GM12878 (cell line): Measurements from ENCODE around the gene TAPT1. TPM values are rescaled to one million over a fixed set of nuclear protein-coding genes. Genes with fewer than 3 reads are reported as not detected.

ENCODE experiments used
- ATAC-seq: fragments of 200-7000 bp; cut with Tn5 transposase; 3 replicates; pipeline ENCODE4 v1.9.1; 2020; ENCODE audit warnings: mild to moderate bottlenecking, moderate library complexity
- BruUV-seq: library from RNA; stranded (reverse); fragments of 400-500 nt; replicated peaks from 2 replicates; lab custom pipeline; 2021; lab: Mats Ljungman, UMichigan
- CTCF ChIA-PET: fragments of 300-600 bp; sonication (Branson Sonifier 250); formaldehyde crosslinking; extraction: SDS; loops from one replicate; lab custom pipeline; 2021; ENCODE audit warnings: inconsistent platforms; lab: Yijun Ruan, JAX
- POLR2A ChIA-PET: fragments of 350-600 bp; formaldehyde crosslinking; extraction: SDS; loops from one replicate; lab custom pipeline; 2021; ENCODE audit warnings: inconsistent platforms; lab: Charles Lee
- RAD21 ChIA-PET: fragments of 300-600 bp; sonication (Branson Sonifier 250); formaldehyde crosslinking; loops from one replicate; lab custom pipeline; 2023; ENCODE audit warnings: antibody characterized with exemption; ENCODE audit not compliant: unreplicated experiment; lab: Charles Lee
- SMC1A ChIA-PET: fragments of 300-600 bp; sonication (Branson Sonifier 250); formaldehyde crosslinking; loops from one replicate; lab custom pipeline; 2023; ENCODE audit not compliant: unreplicated experiment, uncharacterized antibody; lab: Charles Lee
- DNase-seq: peaks from one replicate; pipeline ENCODE4 v3.0.0-alpha.2; 2011; ENCODE audit warnings: low read depth, low spot score
- FAIRE-seq: peaks from 3 replicates; lab custom pipeline; 2011; peaks lifted over from hg19 to GRCh38; lab: Jason Lieb, UNC
- H2AFZ ChIP-seq: 2 replicates; pipeline ENCODE4 v1.6.0; 2011; ENCODE audit warnings: low read depth, low read length, control low read depth; ENCODE audit not compliant: control insufficient read depth
- H3K27ac ChIP-seq: 2 replicates; pipeline ENCODE4 v1.5.1; 2011; ENCODE audit warnings: control low read depth; ENCODE audit not compliant: control insufficient read depth, insufficient read depth
- H3K27me3 ChIP-seq, 2 experiments: replicated peaks in 1 of 2; 2 replicates each; pipeline versions ENCODE4 v1.6.0 to v1.6.1; 2011; ENCODE audit warnings: low read length in 1 of 2; ENCODE audit not compliant: control insufficient read depth in 2 of 2, insufficient read depth in 2 of 2
- H3K36me3 ChIP-seq, 2 experiments: 2 replicates each; pipeline ENCODE4 v1.5.1; 2011; ENCODE audit warnings: low read length in 1 of 2; ENCODE audit not compliant: control insufficient read depth in 2 of 2, insufficient read depth in 2 of 2
- H3K4me1 ChIP-seq: 2 replicates; pipeline ENCODE4 v1.6.1; 2011; ENCODE audit warnings: mild to moderate bottlenecking, low read length, moderate library complexity, mixed read lengths; ENCODE audit not compliant: control insufficient read depth, insufficient read depth
- H3K4me2 ChIP-seq: 2 replicates; pipeline ENCODE4 v1.6.0; 2011; ENCODE audit warnings: control low read depth; ENCODE audit not compliant: control insufficient read depth, insufficient read depth
- H3K4me3 ChIP-seq: fragments of 200-600 bp; sonication (generic); 2 replicates; pipeline ENCODE4 v1.5.1; 2016
- H3K79me2 ChIP-seq: 2 replicates; pipeline ENCODE4 v1.6.0; 2011; ENCODE audit warnings: low read length; ENCODE audit not compliant: control insufficient read depth, insufficient read depth
- H3K9ac ChIP-seq: 2 replicates; pipeline ENCODE4 v1.8.0; 2011; ENCODE audit warnings: low read length, control low read depth, mixed read lengths; ENCODE audit not compliant: control insufficient read depth, insufficient read depth
- H3K9me3 ChIP-seq: replicated peaks from 3 replicates; pipeline ENCODE4 v1.5.1; 2011; ENCODE audit warnings: mild to moderate bottlenecking, low read length; ENCODE audit not compliant: control insufficient read depth, insufficient read depth
- H4K20me1 ChIP-seq: 2 replicates; pipeline ENCODE4 v1.6.0; 2011; ENCODE audit not compliant: control insufficient read depth, insufficient read depth
- CBX3 ChIP-seq: fragments of 200-600 bp; sonication (generic); IDR thresholded peaks from 2 replicates; pipeline ENCODE4 v1.6.1; 2016; ENCODE audit warnings: low read depth, borderline replicate concordance
- CBX5 ChIP-seq: sonication (generic); IDR thresholded peaks from 2 replicates; pipeline ENCODE4 v1.6.1; 2016; ENCODE audit warnings: low read depth, moderate library complexity, mild to moderate bottlenecking, inconsistent platforms
- DPF2 ChIP-seq: fragments of 450-650 bp; IDR thresholded peaks from 2 replicates; pipeline ENCODE4 v1.6.1; 2017; ENCODE audit warnings: mild to moderate bottlenecking
- JUND ChIP-seq: IDR thresholded peaks from 2 replicates; pipeline ENCODE4 v1.6.1; 2012; ENCODE audit warnings: low read depth, mild to moderate bottlenecking, low read length, improper control_type of control experiment, moderate library complexity
- KAT2A ChIP-seq: conservative IDR thresholded peaks from 2 replicates; pipeline ENCODE4 v1.6.1; 2011; ENCODE audit warnings: low read depth, low read length; ENCODE audit not compliant: control insufficient read depth
- NFYB ChIP-seq: IDR thresholded peaks from 2 replicates; pipeline ENCODE4 v1.6.1; 2011; ENCODE audit warnings: low read depth, mild to moderate bottlenecking, low read length, improper control_type of control experiment, moderate library complexity; ENCODE audit not compliant: insufficient read depth
- RELA ChIP-seq: fragments of 450-650 bp; IDR thresholded peaks from 2 replicates; pipeline ENCODE4 v1.8.0; 2014; ENCODE audit warnings: borderline replicate concordance; ENCODE audit not compliant: partially characterized antibody
- SREBF2 ChIP-seq: IDR thresholded peaks from 2 replicates; pipeline ENCODE4 v1.6.1; 2012; ENCODE audit warnings: mild to moderate bottlenecking, low read length
- SUZ12 ChIP-seq: fragments of 200-600 bp; sonication (generic); IDR thresholded peaks from one replicate; pipeline ENCODE4 v1.6.1; 2018; ENCODE audit warnings: antibody characterized with exemption, mild to moderate bottlenecking; ENCODE audit not compliant: unreplicated experiment
- USF2 ChIP-seq: IDR thresholded peaks from 2 replicates; pipeline ENCODE4 v1.6.1; 2011; ENCODE audit warnings: low read depth, low read length, improper control_type of control experiment, borderline replicate concordance
- WGBS: methylation state at CpG from one replicate; pipeline ENCODE4 v1.1.6; 2016; ENCODE audit warnings: low lambda C conversion rate; ENCODE audit not compliant: insufficient replicate concordance, insufficient coverage; ENCODE audit errors: missing lambda C conversion rate; 5-methylcytosine and 5-hydroxymethylcytosine counted together
- in situ Hi-C: fragments of 300-500 bp; cut with MboI; formaldehyde crosslinking; loops from 9 replicates; pipeline ENCODE4 v1.14.3; 2018; ENCODE audit warnings: mixed read lengths
- intact Hi-C: fragments of 100-400 bp; cut with micrococcal nuclease; formaldehyde crosslinking; loops from one replicate; pipeline ENCODE4 v1.14.2; 2022; ENCODE audit not compliant: unreplicated experiment
- polyA plus RNA-seq, 11 experiments: library from polyadenylated mRNA; depleted of rRNA in 4 of 11; unstranded in 6 of 11; stranded (reverse) in 5 of 11; fragments of >200 nt; fragmentation: Nextera tagmentation in 4 of 11; fragmentation: Illumina TruSeq in 1 of 11; extraction: Ambion mirVana in 4 of 11; extraction: Trizol in 1 of 11; gene quantifications; 1 replicate in 1 of 11; 2 replicates in 10 of 11; pipeline versions ENCODE4 v1.2.1 to v1.2.3, GENCODE V29; 2011 to 2016; ENCODE audit warnings: inconsistent platforms in 2 of 11, missing spikeins in 2 of 11, low read depth in 1 of 11
- total RNA-seq, 4 experiments: library from RNA; depleted of rRNA in 3 of 4; stranded (reverse); fragments of >200 nt in 3 of 4; fragmentation: Illumina TruSeq in 1 of 4; extraction: Trizol in 1 of 4; gene quantifications; 2 replicates each; pipeline versions ENCODE4 v1.2.1 to v1.2.3, GENCODE V29; 2013 to 2021
- TF ChIP-seq, protein P1 (sequence below): IDR thresholded peaks from 2 replicates; pipeline ENCODE4 v1.6.1; 2011; ENCODE audit warnings: mild to moderate bottlenecking, low read depth, low read length, moderate library complexity; ENCODE audit not compliant: insufficient replicate concordance
- TF ChIP-seq, protein P2 (sequence below): IDR thresholded peaks from 2 replicates; pipeline ENCODE4 v1.6.1; 2012; ENCODE audit warnings: low read depth, low read length, improper control_type of control experiment
- TF ChIP-seq, protein P3 (sequence below): IDR thresholded peaks from 2 replicates; pipeline ENCODE4 v1.6.1; 2012; ENCODE audit warnings: low read length, inconsistent platforms

Gene TAPT1
- total and polyA plus RNA-seq, 10 of the 15 experiments (the other 5 are each of a cell fraction or from before 2014, with no cell fraction given): 0.91 to 23.3 (median 9.5) TPM

- H3K4me2 ChIP-seq: no peak overlapping the region
- peaks cover 0 to 15% of the 10 kb centered on the region in 2 experiments for H3K36me3 ChIP-seq
- DNase-seq (no peak), FAIRE-seq (no peak), ATAC-seq (no peak)
- ChIA-PET POLR2A (no interaction called here), RAD21 (no interaction called here), CTCF (no interaction called here), SMC1A (interaction anchor here (1.1 kb wide), 1 partner anchor 8 kb away, joined by 4 read pairs; no protein-coding TSS in a partner anchor)
- no peak overlapping the region for H2AFZ ChIP-seq
- in situ Hi-C loops: no loop called here
- BruUV-seq: no TSS peak
- no peak overlapping the region for H3K9ac ChIP-seq
- H3K79me2 ChIP-seq: no peaks in the 10 kb centered on the region
- WGBS: 98% methylated on average over 4 of the region's 4 CpGs
- no peak overlapping the region for H3K27ac ChIP-seq
- H3K4me1 ChIP-seq: no peaks in the 10 kb centered on the region
- intact Hi-C loops: no loop called here
- H4K20me1 ChIP-seq: no peaks in the 10 kb centered on the region
- TF ChIP-seq CBX5 (no peak), KAT2A (no peak), JUND (no peak)
- no peak overlapping the region for H3K4me3 ChIP-seq
- H3K27me3 ChIP-seq: no peaks in the 10 kb centered on the region
- no peaks in the 10 kb centered on the region for H3K9me3 ChIP-seq
Observed at GRCh38 chr4:16162891-16163290, 63.4 kb downstream of the TAPT1 start.

DNA sequence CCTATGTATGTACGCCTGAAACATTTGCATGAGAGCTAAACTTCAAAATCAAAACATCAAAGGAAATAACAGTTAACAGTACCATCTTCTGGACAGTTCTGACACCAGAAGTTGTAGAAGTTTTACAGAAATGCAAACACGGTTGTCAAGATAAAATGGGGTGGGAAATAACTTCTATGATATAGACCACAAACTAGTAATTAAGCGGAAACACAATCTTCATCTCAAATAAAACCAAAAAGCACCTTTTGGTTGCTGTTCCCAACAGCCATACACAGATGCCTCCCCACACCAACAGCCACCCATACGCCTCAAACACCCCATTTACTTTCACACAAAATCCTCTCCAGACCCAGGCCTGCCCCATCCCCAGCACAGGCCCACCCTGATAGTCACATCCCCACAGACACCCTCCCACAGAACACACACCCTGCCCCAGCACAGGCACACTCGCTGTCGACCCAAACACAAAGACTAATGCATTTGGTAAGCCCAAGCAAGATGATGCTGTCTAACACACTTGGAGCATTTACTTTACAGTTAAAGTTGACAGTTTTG is 64.3 kb downstream of the TAPT1 start:
- H3K4me2 ChIP-seq: no peak overlapping the region
- DNase-seq (no peak), ATAC-seq (no peak), FAIRE-seq (no peak)
- 87% methylated on average over 6 of the region's 6 CpGs for WGBS
- no peak overlapping the region for H3K4me3 ChIP-seq
- H3K27ac ChIP-seq: no peak overlapping the region
- peaks cover 0 to 15% of the 10 kb centered on the region in 2 experiments; a peak in 3 of 4 replicates for H3K36me3 ChIP-seq
- no TSS peak for BruUV-seq
- no peaks in the 10 kb centered on the region for H3K27me3 ChIP-seq
- intact Hi-C loops: no loop called here
- ChIA-PET POLR2A (no interaction called here), RAD21 (no interaction called here), SMC1A (no interaction called here), CTCF (interaction anchor here (0.9 kb wide), 1 partner anchor 37 kb away, joined by 3 read pairs; no protein-coding TSS in a partner anchor)
- no peak overlapping the region for H3K9ac ChIP-seq
- H3K4me1 ChIP-seq: no peaks in the 10 kb centered on the region
- H4K20me1 ChIP-seq: no peaks in the 10 kb centered on the region
- H3K9me3 ChIP-seq: no peaks in the 10 kb centered on the region
- no peaks in the 10 kb centered on the region for H3K79me2 ChIP-seq
- in situ Hi-C loops: no loop called here
- H2AFZ ChIP-seq: no peak overlapping the region
- TF ChIP-seq RELA: no peak
- TF ChIP-seq, protein P1, sequence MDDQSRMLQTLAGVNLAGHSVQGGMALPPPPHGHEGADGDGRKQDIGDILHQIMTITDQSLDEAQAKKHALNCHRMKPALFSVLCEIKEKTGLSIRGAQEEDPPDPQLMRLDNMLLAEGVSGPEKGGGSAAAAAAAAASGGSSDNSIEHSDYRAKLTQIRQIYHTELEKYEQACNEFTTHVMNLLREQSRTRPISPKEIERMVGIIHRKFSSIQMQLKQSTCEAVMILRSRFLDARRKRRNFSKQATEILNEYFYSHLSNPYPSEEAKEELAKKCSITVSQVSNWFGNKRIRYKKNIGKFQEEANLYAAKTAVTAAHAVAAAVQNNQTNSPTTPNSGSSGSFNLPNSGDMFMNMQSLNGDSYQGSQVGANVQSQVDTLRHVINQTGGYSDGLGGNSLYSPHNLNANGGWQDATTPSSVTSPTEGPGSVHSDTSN: no peak
- TF ChIP-seq CBX3: no peak
- TF ChIP-seq, protein P2, sequence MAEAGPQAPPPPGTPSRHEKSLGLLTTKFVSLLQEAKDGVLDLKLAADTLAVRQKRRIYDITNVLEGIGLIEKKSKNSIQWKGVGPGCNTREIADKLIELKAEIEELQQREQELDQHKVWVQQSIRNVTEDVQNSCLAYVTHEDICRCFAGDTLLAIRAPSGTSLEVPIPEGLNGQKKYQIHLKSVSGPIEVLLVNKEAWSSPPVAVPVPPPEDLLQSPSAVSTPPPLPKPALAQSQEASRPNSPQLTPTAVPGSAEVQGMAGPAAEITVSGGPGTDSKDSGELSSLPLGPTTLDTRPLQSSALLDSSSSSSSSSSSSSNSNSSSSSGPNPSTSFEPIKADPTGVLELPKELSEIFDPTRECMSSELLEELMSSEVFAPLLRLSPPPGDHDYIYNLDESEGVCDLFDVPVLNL: no peak
- no peak for TF ChIP-seq SUZ12
- no peak for TF ChIP-seq NFYB
- no peak for TF ChIP-seq USF2
- no peak for TF ChIP-seq DPF2
- TF ChIP-seq, protein P3, sequence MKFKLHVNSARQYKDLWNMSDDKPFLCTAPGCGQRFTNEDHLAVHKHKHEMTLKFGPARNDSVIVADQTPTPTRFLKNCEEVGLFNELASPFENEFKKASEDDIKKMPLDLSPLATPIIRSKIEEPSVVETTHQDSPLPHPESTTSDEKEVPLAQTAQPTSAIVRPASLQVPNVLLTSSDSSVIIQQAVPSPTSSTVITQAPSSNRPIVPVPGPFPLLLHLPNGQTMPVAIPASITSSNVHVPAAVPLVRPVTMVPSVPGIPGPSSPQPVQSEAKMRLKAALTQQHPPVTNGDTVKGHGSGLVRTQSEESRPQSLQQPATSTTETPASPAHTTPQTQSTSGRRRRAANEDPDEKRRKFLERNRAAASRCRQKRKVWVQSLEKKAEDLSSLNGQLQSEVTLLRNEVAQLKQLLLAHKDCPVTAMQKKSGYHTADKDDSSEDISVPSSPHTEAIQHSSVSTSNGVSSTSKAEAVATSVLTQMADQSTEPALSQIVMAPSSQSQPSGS: no peak
- TF ChIP-seq SREBF2: no peak
